Breast epithelium (tissue), 4 donors: ENCODE measurements around the gene ARHGEF26. TPM values are rescaled to one million over a fixed set of nuclear protein-coding genes. Genes with fewer than 3 reads are reported as not detected.

Source experiments
- DNase-seq, 2 donors: peaks; one replicate each; pipeline ENCODE4 v3.0.0-alpha.2; 2019; ENCODE audit warnings: low spot score in 2 of 2
- H3K27ac ChIP-seq, 2 donors: fragments of 200-600 bp; sonication (generic) in 1 of 2; one replicate each; pipeline ENCODE4 v1.5.1; 2016 to 2019; ENCODE audit warnings: mild to moderate bottlenecking in 1 of 2
- H3K27me3 ChIP-seq, 2 donors: fragments of 200-600 bp; sonication (generic) in 1 of 2; one replicate each; pipeline versions ENCODE4 v1.5.1 to v1.6.0; 2017 to 2019; ENCODE audit warnings: control low read depth in 1 of 2, mild to moderate bottlenecking in 1 of 2
- H3K36me3 ChIP-seq: fragments of 200-600 bp; one replicate; pipeline ENCODE4 v1.5.1; 2019
- H3K4me1 ChIP-seq, 2 donors: fragments of 200-600 bp; sonication (generic); one replicate each; pipeline ENCODE4 v1.5.1; 2016 to 2019; ENCODE audit warnings: control low read depth in 1 of 2
- H3K4me3 ChIP-seq, 3 donors: fragments of 200-600 bp; sonication (generic); 1 replicate in 2 of 3; 2 replicates in 1 of 3; pipeline ENCODE4 v1.5.1; 2016 to 2019; ENCODE audit warnings: mild to moderate bottlenecking in 3 of 3, moderate library complexity in 2 of 3
- H3K9me3 ChIP-seq, 2 donors: fragments of 200-600 bp; sonication (generic) in 1 of 2; one replicate each; pipeline ENCODE4 v1.5.1; 2016 to 2019; ENCODE audit warnings: control low read depth in 1 of 2
- CTCF ChIP-seq, 3 donors: fragments of 450-650 bp; IDR thresholded peaks; one replicate each; pipeline ENCODE4 v1.5.1; 2016 to 2017; ENCODE audit warnings: antibody characterized with exemption in 3 of 3, mild to moderate bottlenecking in 3 of 3, moderate library complexity in 3 of 3
- POLR2A ChIP-seq: fragments of 450-650 bp; IDR thresholded peaks from one replicate; pipeline ENCODE4 v1.6.1; 2016; ENCODE audit warnings: antibody characterized with exemption, mild to moderate bottlenecking, moderate library complexity
- POLR2AphosphoS5 ChIP-seq, 3 donors: sonication (generic); formaldehyde crosslinking; IDR thresholded peaks; one replicate each; pipeline ENCODE4 v1.6.1; 2017; ENCODE audit warnings: antibody characterized with exemption in 3 of 3
- intact Hi-C: fragments of 100-400 bp; cut with DNase I; formaldehyde crosslinking; loops from one replicate; pipeline ENCODE4 v1.15.1; 2023; ENCODE audit warnings: low total_unique reads
- total RNA-seq, 3 donors: library from RNA; depleted of rRNA; stranded (reverse); fragments of >200 nt; gene quantifications; one replicate each; pipeline ENCODE4 v1.1.0, GENCODE V29; 2016

Gene ARHGEF26
- total RNA-seq, 3 donors from 2014 or later, result 16.7 to 20.2 (median 19.8) TPM

GRCh38 chr3:154132777-154133375, 11.7 kb downstream of the ARHGEF26 start:
- TF ChIP-seq CTCF (IDR thresholded peaks at IDR 0.05) (no peak), POLR2A (no peak), POLR2AphosphoS5 (IDR thresholded peaks at IDR 0.05) (no peak)
- no peak overlapping the region for H3K27ac ChIP-seq
- no peaks in the 10 kb centered on the region for H3K36me3 ChIP-seq
- H3K4me3 ChIP-seq, result no peak overlapping the region
- intact Hi-C loops, result no loop called here
- H3K27me3 ChIP-seq, result no peaks in the 10 kb centered on the region
- H3K4me1 ChIP-seq, result no peaks in the 10 kb centered on the region
- no peak for DNase-seq
- H3K9me3 ChIP-seq, result no peaks in the 10 kb centered on the region

- TF ChIP-seq POLR2A (no peak), POLR2AphosphoS5 (IDR thresholded peaks at IDR 0.05) (no peak), CTCF (IDR thresholded peaks at IDR 0.05) (no peak)
These were observed 14.5 kb downstream of the ARHGEF26 start for GRCh38 chr3:154135511-154136173.

GRCh38 chr3:154137036-154137435, 15.8 kb downstream of the ARHGEF26 start:
- H3K9me3 ChIP-seq, result no peaks in the 10 kb centered on the region
- H3K4me1 ChIP-seq, result no peaks in the 10 kb centered on the region
- no peaks in the 10 kb centered on the region for H3K36me3 ChIP-seq
- no peak for DNase-seq
- intact Hi-C loops, result no loop called here
- no peaks in the 10 kb centered on the region for H3K27me3 ChIP-seq
- no peak overlapping the region for H3K27ac ChIP-seq
- H3K4me3 ChIP-seq, result no peak overlapping the region
- TF ChIP-seq CTCF (IDR thresholded peaks at IDR 0.05), result no peak
- no peak for TF ChIP-seq POLR2AphosphoS5 (IDR thresholded peaks at IDR 0.05)
- no peak for TF ChIP-seq POLR2A

More at GRCh38 chr3:154135511-154136173, 14.5 kb downstream of the ARHGEF26 start:
- no peak for DNase-seq
- H3K4me1 ChIP-seq, result no peaks in the 10 kb centered on the region
- no peaks in the 10 kb centered on the region for H3K27me3 ChIP-seq
- no peaks in the 10 kb centered on the region for H3K9me3 ChIP-seq
- H3K4me3 ChIP-seq, result no peak overlapping the region
- intact Hi-C loops, result no loop called here
- H3K36me3 ChIP-seq, result no peaks in the 10 kb centered on the region
- no peak overlapping the region for H3K27ac ChIP-seq

- no peaks in the 10 kb centered on the region for H3K27me3 ChIP-seq
- no peak overlapping the region for H3K4me3 ChIP-seq
- TF ChIP-seq POLR2A (no peak), POLR2AphosphoS5 (IDR thresholded peaks at IDR 0.05) (no peak), CTCF (IDR thresholded peaks at IDR 0.05) (no peak)
- no peak overlapping the region for H3K27ac ChIP-seq
- no peak for DNase-seq
- no peaks in the 10 kb centered on the region for H3K36me3 ChIP-seq
- intact Hi-C loops, result no loop called here
- H3K9me3 ChIP-seq, result no peaks in the 10 kb centered on the region
- H3K4me1 ChIP-seq, result no peaks in the 10 kb centered on the region
These were observed 18.8 kb downstream of the ARHGEF26 start for GRCh38 chr3:154139996-154140436.

- Histone ChIP-seq H3K4me3 (no peak overlapping the region), H3K4me1 (no peaks in the 10 kb centered on the region), H3K36me3 (no peaks in the 10 kb centered on the region), H3K27ac (no peak overlapping the region), H3K9me3 (no peaks in the 10 kb centered on the region), H3K27me3 (no peaks in the 10 kb centered on the region)
- no peak for DNase-seq
- intact Hi-C loops, result no loop called here
- no peak for TF ChIP-seq CTCF (IDR thresholded peaks at IDR 0.05)
- no peak for TF ChIP-seq POLR2AphosphoS5 (IDR thresholded peaks at IDR 0.05)
- no peak for TF ChIP-seq POLR2A
These were observed 21.4 kb downstream of the ARHGEF26 start for GRCh38 chr3:154142608-154143007.
